Adrenal gland (tissue), 12 donors: ENCODE data around the gene RAPGEF4. TPM values are rescaled to one million over a fixed set of nuclear protein-coding genes. Genes with fewer than 3 reads are reported as not detected.

Experiments
- DNase-seq, 7 donors: peaks; one replicate each; pipeline ENCODE4 v3.0.0-alpha.2; 2019 to 2020
- H3K27ac ChIP-seq, 5 donors: fragments of 200-600 bp; sonication (generic) in 4 of 5; 1 replicate in 3 of 5; 2 replicates in 2 of 5; pipeline versions ENCODE4 v1.5.1 to v1.8.0; 2016 to 2020; ENCODE audit warnings: mild to moderate bottlenecking in 1 of 5
- H3K27me3 ChIP-seq: fragments of 200-600 bp; 2 replicates; pipeline ENCODE4 v1.8.0; 2021
- H3K36me3 ChIP-seq, 2 donors: fragments of 200-600 bp; replicated peaks in 1 of 2; 1 replicate in 1 of 2; 2 replicates in 1 of 2; pipeline versions ENCODE4 v1.5.1 to v1.8.0; 2018 to 2022
- H3K4me1 ChIP-seq, 2 donors: fragments of 200-600 bp; replicated peaks in 1 of 2; 1 replicate in 1 of 2; 2 replicates in 1 of 2; pipeline versions ENCODE4 v1.5.1 to v1.8.0; 2018 to 2021
- H3K4me3 ChIP-seq, 4 donors: fragments of 200-600 bp; sonication (generic) in 3 of 4; one replicate each; pipeline ENCODE4 v1.5.1; 2016 to 2018
- H3K9me3 ChIP-seq, 3 donors: fragments of 200-600 bp; sonication (generic) in 1 of 3; replicated peaks in 1 of 3; 1 replicate in 2 of 3; 2 replicates in 1 of 3; pipeline versions ENCODE4 v1.5.1 to v1.8.0; 2016 to 2021
- POLR2A ChIP-seq, 2 donors: fragments of 450-650 bp; IDR thresholded peaks; one replicate each; pipeline ENCODE4 v1.6.1; 2017; ENCODE audit warnings: antibody characterized with exemption in 2 of 2, mild to moderate bottlenecking in 2 of 2, moderate library complexity in 1 of 2
- WGBS, 4 donors: extraction: QIAGEN DNeasy Blood & Tissue Kit in 2 of 4; methylation state at CpG; one replicate each; pipeline versions ENCODE4 v1.1.5 to v1.1.7; 2013 to 2017; 5-methylcytosine and 5-hydroxymethylcytosine counted together
- intact Hi-C, 2 donors: fragments of 100-400 bp; cut with DNase I; formaldehyde crosslinking; loops; one replicate each; pipeline versions ENCODE4 v1.14.1 to v1.15.0; 2022 to 2023
- polyA plus RNA-seq, 3 donors: library from polyadenylated mRNA; stranded (reverse); fragments of 200-250 nt in 2 of 3; fragments of 350-450 nt in 1 of 3; fragmentation: Illumina TruSeq in 1 of 3; extraction: RNeasy Lipid Tissue Mini Kit (QIAGEN cat#74804) in 1 of 3; gene quantifications; one replicate each; pipeline ENCODE4 v1.2.3, GENCODE V29; 2013 to 2014
- total RNA-seq, 9 donors: library from RNA; depleted of rRNA in 4 of 9; stranded (reverse); fragments of >200 nt in 4 of 9; fragments of 120-200 nt in 1 of 9; fragmentation: NEBNext Ultra II Directional in 1 of 9; extraction: Animal tissue kit (Norgen Biotek cat#: 25700) in 1 of 9; gene quantifications; one replicate each; pipeline versions ENCODE4 v1.1.0 to v1.2.4, GENCODE V29; 2013 to 2023
- TF ChIP-seq, protein P1 (sequence below), 6 experiments: fragments of 450-650 bp in 4 of 6; fragments of 200-600 bp in 2 of 6; sonication (generic) in 1 of 6; IDR thresholded peaks; 1 replicate in 5 of 6; 2 replicates in 1 of 6; pipeline versions ENCODE4 v1.5.1 to v1.8.0; 2016 to 2021; ENCODE audit warnings: antibody characterized with exemption in 6 of 6, mild to moderate bottlenecking in 2 of 6, moderate library complexity in 1 of 6
- donor health status: healthy with polysubstance abuse.
- donor health status: Bipolar disorder and iron deficiency.
- donor health status: DM: yes; HTN: yes; CAD: no.
- donor health status: DM: no; HTN: no; CAD: no.
- donor health status: DM: no; HTN: no; CAD: no.
- donor health status: DM: yes; HTN: yes; CAD: no.

RAPGEF4 gene
- total and polyA plus RNA-seq, 12 donors = 24.8 to 288 (median 101) TPM

DNA sequence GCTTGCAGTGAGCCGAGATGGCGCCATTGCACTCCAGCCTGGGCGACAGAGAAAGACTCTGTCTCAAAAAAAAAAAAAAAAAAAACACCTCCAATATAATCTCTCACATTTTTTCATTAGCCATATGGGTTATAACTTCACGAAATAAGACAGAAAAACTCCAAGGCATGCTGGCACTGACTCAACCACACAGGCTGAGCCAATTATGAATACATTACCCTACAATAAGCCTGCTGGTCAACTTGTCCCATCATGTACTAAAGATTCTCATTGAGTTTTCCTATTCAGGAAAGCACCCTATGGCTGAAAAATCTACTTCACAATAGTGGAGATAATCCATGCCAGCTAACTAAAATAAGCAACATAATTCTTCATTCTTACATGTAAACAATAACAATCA, 327.2 kb downstream of the RAPGEF4 start:
- 85 to 98% (median 91%) methylated on average over 3 to 4 of the region's 4 CpGs for WGBS, 4 donors
- intact Hi-C loops = no loop called here
- H3K36me3 ChIP-seq = no peaks in the 10 kb centered on the region
- no peak overlapping the region for H3K27ac ChIP-seq
- no peak for TF ChIP-seq POLR2A (IDR thresholded peaks at IDR 0.05)
- TF ChIP-seq, protein P1, sequence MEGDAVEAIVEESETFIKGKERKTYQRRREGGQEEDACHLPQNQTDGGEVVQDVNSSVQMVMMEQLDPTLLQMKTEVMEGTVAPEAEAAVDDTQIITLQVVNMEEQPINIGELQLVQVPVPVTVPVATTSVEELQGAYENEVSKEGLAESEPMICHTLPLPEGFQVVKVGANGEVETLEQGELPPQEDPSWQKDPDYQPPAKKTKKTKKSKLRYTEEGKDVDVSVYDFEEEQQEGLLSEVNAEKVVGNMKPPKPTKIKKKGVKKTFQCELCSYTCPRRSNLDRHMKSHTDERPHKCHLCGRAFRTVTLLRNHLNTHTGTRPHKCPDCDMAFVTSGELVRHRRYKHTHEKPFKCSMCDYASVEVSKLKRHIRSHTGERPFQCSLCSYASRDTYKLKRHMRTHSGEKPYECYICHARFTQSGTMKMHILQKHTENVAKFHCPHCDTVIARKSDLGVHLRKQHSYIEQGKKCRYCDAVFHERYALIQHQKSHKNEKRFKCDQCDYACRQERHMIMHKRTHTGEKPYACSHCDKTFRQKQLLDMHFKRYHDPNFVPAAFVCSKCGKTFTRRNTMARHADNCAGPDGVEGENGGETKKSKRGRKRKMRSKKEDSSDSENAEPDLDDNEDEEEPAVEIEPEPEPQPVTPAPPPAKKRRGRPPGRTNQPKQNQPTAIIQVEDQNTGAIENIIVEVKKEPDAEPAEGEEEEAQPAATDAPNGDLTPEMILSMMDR (IDR thresholded peaks at IDR 0.05) = no peak
- no peaks in the 10 kb centered on the region for H3K27me3 ChIP-seq
- H3K4me3 ChIP-seq = no peak overlapping the region
- H3K4me1 ChIP-seq = peaks cover 9 to 12% of the 10 kb centered on the region in 2 donors
- H3K9me3 ChIP-seq = no peaks in the 10 kb centered on the region
- no peak for DNase-seq

DNA sequence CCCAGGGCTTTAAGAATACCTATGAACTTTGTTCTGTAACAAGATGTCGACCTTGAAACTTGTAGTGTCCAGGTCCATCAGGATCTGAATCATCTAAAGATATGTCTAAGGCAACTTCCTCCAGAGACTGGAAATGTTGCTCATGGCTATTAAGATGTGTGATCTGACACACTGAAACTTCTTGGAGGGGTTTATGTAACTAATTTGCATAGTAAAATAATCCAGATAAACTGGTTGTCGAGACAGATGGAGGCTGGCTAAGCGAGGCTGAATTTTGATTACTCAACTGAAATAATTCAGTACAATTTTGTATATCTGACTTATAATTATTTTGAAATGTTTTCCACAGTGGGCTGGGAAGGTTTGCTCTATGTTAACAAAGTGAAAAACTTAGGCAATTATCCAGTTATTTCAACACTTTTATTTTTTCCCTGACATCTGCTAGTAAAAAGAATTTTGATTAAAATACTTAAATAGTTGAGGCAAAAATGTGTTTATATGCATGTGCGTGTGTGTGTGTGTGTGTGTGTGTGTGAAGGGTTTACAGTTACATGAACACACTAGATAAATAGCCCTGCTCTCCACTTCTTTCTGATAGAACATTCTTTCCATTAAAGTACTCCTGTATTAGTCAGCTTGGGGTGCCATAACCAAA, 328.6 kb downstream of the RAPGEF4 start:
- TF ChIP-seq POLR2A (IDR thresholded peaks at IDR 0.05) = no peak
- TF ChIP-seq, protein P1 (IDR thresholded peaks at IDR 0.05) = no peak
- Histone ChIP-seq H3K9me3 (no peaks in the 10 kb centered on the region), H3K27ac (no peak overlapping the region), H3K4me1 (peaks cover 9 to 12% of the 10 kb centered on the region in 2 donors), H3K36me3 (no peaks in the 10 kb centered on the region), H3K27me3 (no peaks in the 10 kb centered on the region), H3K4me3 (no peak overlapping the region)
- WGBS, 4 donors = 75 to 87% (median 81%) methylated on average over 4 of the region's 4 CpGs
- no peak for DNase-seq
- intact Hi-C loops = no loop called here

DNA sequence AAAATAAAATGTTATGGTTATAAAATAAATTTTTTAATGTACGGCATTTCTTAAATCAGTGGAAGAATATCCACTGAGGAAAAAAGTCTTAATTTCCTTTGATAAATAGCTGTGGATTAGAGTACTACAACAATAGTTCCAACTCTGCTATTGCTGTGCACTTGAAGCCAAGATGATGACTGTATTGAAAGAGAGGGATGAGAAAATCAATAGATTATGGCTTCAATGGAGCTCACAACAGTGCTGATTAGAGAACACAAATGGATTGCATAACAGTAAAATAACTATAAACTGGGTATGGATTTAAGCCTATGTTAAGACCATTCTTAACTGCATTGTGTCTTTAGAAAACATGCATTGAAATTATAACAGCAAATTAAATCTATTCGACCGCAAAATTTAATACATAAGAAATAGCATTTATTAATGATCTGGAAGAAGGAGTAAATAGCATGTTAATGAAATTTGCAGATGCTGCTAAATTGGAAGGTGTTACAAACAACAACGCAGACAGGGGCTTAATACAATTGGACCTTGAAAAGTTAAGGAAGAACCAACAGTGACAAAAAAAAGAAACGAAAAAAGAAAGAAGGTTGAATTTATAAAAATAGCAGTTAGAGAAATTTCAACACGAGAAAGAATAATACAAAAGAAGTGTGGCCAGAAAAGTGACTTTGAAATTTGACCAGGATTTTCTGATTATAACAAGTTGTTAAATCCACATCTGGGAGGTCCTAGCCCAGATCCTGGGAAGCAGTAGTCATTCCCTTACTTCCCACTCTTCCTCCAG, 331.4 kb downstream of the RAPGEF4 start:
- Histone ChIP-seq H3K36me3 (no peaks in the 10 kb centered on the region), H3K4me3 (no peak overlapping the region), H3K27me3 (no peaks in the 10 kb centered on the region), H3K4me1 (no peaks in the 10 kb centered on the region), H3K9me3 (no peaks in the 10 kb centered on the region), H3K27ac (no peak overlapping the region)
- 79 to 93% (median 84%) methylated on average over 6 of the region's 6 CpGs for WGBS, 4 donors
- no peak for TF ChIP-seq POLR2A (IDR thresholded peaks at IDR 0.05)
- TF ChIP-seq, protein P1 (IDR thresholded peaks at IDR 0.05) = no peak
- no peak for DNase-seq
- intact Hi-C loops = no loop called here

DNA sequence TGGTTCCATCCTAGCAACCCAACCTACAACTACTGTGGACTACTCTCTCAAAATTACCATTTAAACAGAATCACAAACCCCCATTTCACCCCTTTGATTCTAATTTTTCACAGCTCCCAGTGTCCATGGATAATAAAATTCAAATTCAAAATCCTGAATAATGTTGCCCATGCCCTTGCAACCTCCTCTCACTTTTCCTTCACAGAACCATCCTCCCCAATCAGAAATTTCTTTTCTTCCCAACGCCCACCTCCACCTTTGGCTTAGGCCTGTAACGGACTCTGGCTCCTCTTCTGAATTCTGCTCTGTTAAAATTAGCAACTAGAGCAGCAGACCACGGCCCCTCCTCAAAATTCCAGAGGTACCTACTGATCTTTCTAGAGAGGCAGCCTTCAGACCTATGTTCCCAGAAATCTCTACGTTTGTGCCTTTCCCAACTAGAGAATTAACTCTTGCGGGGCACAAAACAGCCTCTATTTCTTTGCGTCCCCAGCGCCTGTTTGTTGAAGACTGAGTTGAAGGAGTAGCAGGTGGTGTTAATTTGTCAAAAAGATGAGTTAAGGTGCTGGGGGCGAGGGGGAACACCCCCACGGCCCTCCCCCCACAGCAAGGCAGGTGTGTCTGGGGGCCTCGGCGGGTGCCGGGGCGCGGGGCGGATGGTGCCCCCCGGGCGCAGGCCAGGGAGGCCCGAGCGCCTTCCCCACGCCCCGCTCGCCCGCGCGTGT, 339.6 kb downstream of the RAPGEF4 start:
- intact Hi-C loops = loop anchor here in 1 of 2 donors (10.0 kb wide), 1 partner anchor 130 kb away; no protein-coding TSS in a partner anchor
- Histone ChIP-seq H3K36me3 (no peaks in the 10 kb centered on the region), H3K4me3 (peak overlapping the region in 2 of 4 donors; percentile 52 to 95), H3K27ac (peak overlapping the region in 4 of 5 donors; percentile 82 to 94 (median 92)), H3K9me3 (no peaks in the 10 kb centered on the region), H3K27me3 (no peaks in the 10 kb centered on the region), H3K4me1 (peaks cover 7 to 17% of the 10 kb centered on the region in 2 donors)
- 8 to 27% (median 13%) methylated on average over 9 to 25 of the region's 25 CpGs for WGBS, 4 donors
- DNase-seq = no peak
- no peak for TF ChIP-seq POLR2A (IDR thresholded peaks at IDR 0.05)
